Measurements from ENCODE around the gene SORCS1. TPM values are rescaled to one million over a fixed set of nuclear protein-coding genes. Genes with fewer than 3 reads are reported as not detected.

The SORCS1 gene
- total RNA-seq, 1 experiment from 2014 or later, result 1.7 TPM

DNA sequence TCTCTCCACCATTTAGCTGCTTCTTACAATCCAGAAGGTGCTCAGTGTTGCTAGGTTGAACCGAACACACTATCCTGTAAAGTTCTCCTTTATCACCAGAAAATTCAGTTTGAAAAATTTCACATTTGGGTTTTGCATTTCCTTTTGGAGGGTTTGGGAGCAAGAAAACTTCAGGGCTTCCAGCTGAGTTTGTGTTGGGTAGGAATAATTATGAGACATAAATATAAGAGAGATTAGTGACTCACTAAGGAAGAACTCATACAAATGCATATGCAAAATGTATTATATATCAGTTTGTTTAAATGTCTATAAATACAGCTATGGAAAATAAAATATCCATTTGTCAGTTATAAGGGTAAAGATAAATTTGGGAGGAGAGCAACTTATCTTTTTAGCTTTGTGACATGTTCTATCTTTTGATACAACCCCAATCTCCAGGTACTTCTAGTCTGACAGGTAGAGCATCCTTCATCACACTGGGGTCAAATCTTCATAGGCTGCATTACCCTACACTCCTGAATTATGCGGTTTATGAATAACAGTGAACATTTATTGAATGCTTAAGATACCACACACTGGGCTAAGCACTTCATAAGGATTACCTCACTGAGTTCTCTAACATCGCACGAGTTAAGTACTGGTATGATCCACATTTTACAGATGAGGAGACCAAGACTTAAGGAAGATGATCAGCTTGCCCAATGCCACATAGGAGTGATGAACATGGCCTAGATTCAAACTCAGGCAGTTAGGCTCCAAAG, 304.4 kb downstream of the SORCS1 start:
- Mint-ChIP-seq H3K9me3 (peaks cover 3 to 6% of the 10 kb centered on the region in 2 experiments; a peak in 2 of 5 replicates), H3K27me3 (ENCODE audit: low read depth) (no peaks in the 10 kb centered on the region), H3K4me3 (no peak overlapping the region), H3K27ac (no peak overlapping the region), H3K4me1 (peaks cover 8 to 13% of the 10 kb centered on the region in 2 experiments; a peak in 3 of 4 replicates), H3K36me3 (ENCODE audit: insufficient read depth in 1 of 3, low read depth in 3 of 3) (peaks cover 0 to 6% (median 3%) of the 10 kb centered on the region in 3 experiments; a peak in 1 of 7 replicates)
- Histone ChIP-seq H3K4me1 (ENCODE audit: insufficient read depth, low read length) (peaks cover 2% of the 10 kb centered on the region; the same call in 1 of the 2 replicates), H2BK15ac (ENCODE audit: low read depth, low read length) (no peak overlapping the region), H3K79me2 (ENCODE audit: insufficient read depth, low read length) (no peaks in the 10 kb centered on the region), H3K23me2 (ENCODE audit: insufficient read length, low read depth, low read length, poor library complexity, severe bottlenecking) (no peaks in the 10 kb centered on the region), H3K18ac (ENCODE audit: insufficient read length, low read depth, low read length) (no peak overlapping the region), H3K9me3 (ENCODE audit: control insufficient read depth, low read depth, low read length) (no peaks in the 10 kb centered on the region), H3K27me3 (ENCODE audit: insufficient read depth, low read length) (no peaks in the 10 kb centered on the region), H4K20me1 (ENCODE audit: control insufficient read depth, insufficient read depth, insufficient read length) (no peaks in the 10 kb centered on the region), H3K27ac (ENCODE audit: insufficient read length, low read depth, low read length) (no peak overlapping the region), H3K14ac (ENCODE audit: insufficient read depth, low read length) (no peak overlapping the region), H2BK5ac (ENCODE audit: insufficient read length, low read length) (no peak overlapping the region), H2AK5ac (ENCODE audit: insufficient read length, low read length) (no peak overlapping the region), H2BK120ac (ENCODE audit: low read depth, low read length, poor library complexity, severe bottlenecking) (no peak overlapping the region), H3T11ph (ENCODE audit: low read length) (no peak overlapping the region), H3K23ac (ENCODE audit: insufficient read length, low read depth, low read length) (no peak overlapping the region), H3K79me1 (ENCODE audit: insufficient read depth, low read depth, low read length, poor library complexity, severe bottlenecking) (no peaks in the 10 kb centered on the region), H3K4me2 (ENCODE audit: insufficient read depth, insufficient read length, low read length) (no peak overlapping the region), H4K5ac (ENCODE audit: insufficient read length, low read depth, low read length) (no peak overlapping the region), H2BK12ac (ENCODE audit: insufficient read length, low read depth, low read length) (no peak overlapping the region), H2AFZ (ENCODE audit: low read length) (no peak overlapping the region), H3K56ac (ENCODE audit: insufficient read length, low read depth, low read length) (no peak overlapping the region), H3K4ac (ENCODE audit: low read depth, low read length) (no peak overlapping the region), H2BK20ac (ENCODE audit: low read depth, low read length, poor library complexity, severe bottlenecking) (no peak overlapping the region), H3K9ac (ENCODE audit: extremely low read depth, insufficient read length, low read length) (no peak overlapping the region), H4K91ac (ENCODE audit: insufficient read length, low read depth, low read length) (no peak overlapping the region), H4K8ac (replicated peaks; ENCODE audit: insufficient read length, low read depth, low read length) (no peak overlapping the region)
- no CpG with 5 or more reads among the region's 4 CpGs for WGBS (ENCODE audit: extremely low coverage, insufficient read length, low lambda C conversion rate)
- no peak for TF ChIP-seq CTCF (conservative IDR thresholded peaks at IDR 0.05)
- no peak for DNase-seq

Measured in H9 (cell line).